Neuronal stem cell (in vitro differentiated cells): Measurements from ENCODE around the gene ARIH2.

Experiments used
- DNase-seq: peaks from one replicate; pipeline ENCODE4 v3.0.0-alpha.2; 2013; ENCODE audit warnings: low spot score
- H2AFZ ChIP-seq: one replicate; pipeline ENCODE4 v1.6.1; 2013; ENCODE audit warnings: mild to moderate bottlenecking, low read length, inconsistent platforms
- H2AK5ac ChIP-seq: 2 replicates; pipeline ENCODE4 v1.6.1; 2013; ENCODE audit warnings: low read depth, mild to moderate bottlenecking, inconsistent platforms, low read length, moderate library complexity, mixed read lengths
- H2BK120ac ChIP-seq: 2 replicates; pipeline ENCODE4 v1.6.1; 2013; ENCODE audit warnings: low read depth, mild to moderate bottlenecking, inconsistent platforms, low read length, moderate library complexity, mixed read lengths
- H2BK12ac ChIP-seq: one replicate; pipeline ENCODE4 v1.6.1; 2013; ENCODE audit warnings: low read length, inconsistent platforms
- H2BK15ac ChIP-seq: 2 replicates; pipeline ENCODE4 v1.6.1; 2013; ENCODE audit warnings: mild to moderate bottlenecking, low read length, inconsistent platforms, mixed read lengths
- H2BK5ac ChIP-seq: one replicate; pipeline ENCODE4 v1.6.1; 2013; ENCODE audit warnings: inconsistent platforms, mild to moderate bottlenecking, low read length, moderate library complexity
- H3K14ac ChIP-seq: one replicate; pipeline ENCODE4 v1.6.1; 2013; ENCODE audit warnings: low read length, inconsistent platforms
- H3K18ac ChIP-seq: 2 replicates; pipeline ENCODE4 v1.6.1; 2013; ENCODE audit warnings: low read length, inconsistent platforms
- H3K23ac ChIP-seq: 2 replicates; pipeline ENCODE4 v1.6.1; 2013; ENCODE audit warnings: low read depth, mild to moderate bottlenecking, mixed read lengths, low read length, inconsistent platforms; ENCODE audit not compliant: poor library complexity
- H3K27ac ChIP-seq: replicated peaks from 3 replicates; pipeline ENCODE4 v1.5.1; 2013; ENCODE audit warnings: low read length, inconsistent platforms
- H3K27me3 ChIP-seq, 3 experiments: 2 replicates each; pipeline ENCODE4 v1.6.1; 2013; ENCODE audit warnings: low read length in 3 of 3, mild to moderate bottlenecking in 2 of 3, inconsistent platforms in 1 of 3, low read depth in 1 of 3, mixed read lengths in 1 of 3, moderate library complexity in 1 of 3; ENCODE audit not compliant: control insufficient read depth in 3 of 3, insufficient read depth in 3 of 3
- H3K36me3 ChIP-seq, 2 donors: replicated peaks in 1 of 2; 2 replicates each; pipeline ENCODE4 v1.6.1; 2013; ENCODE audit warnings: low read length in 2 of 2; ENCODE audit not compliant: control insufficient read depth in 2 of 2, insufficient read depth in 2 of 2
- H3K4ac ChIP-seq: 2 replicates; pipeline ENCODE4 v1.6.1; 2013; ENCODE audit warnings: inconsistent platforms, mild to moderate bottlenecking, low read length, moderate library complexity
- H3K4me1 ChIP-seq, 2 donors: 1 replicate in 1 of 2; 2 replicates in 1 of 2; pipeline ENCODE4 v1.6.1; 2013; ENCODE audit warnings: low read length in 2 of 2, low read depth in 1 of 2; ENCODE audit not compliant: control insufficient read depth in 2 of 2, insufficient read depth in 1 of 2
- H3K4me2 ChIP-seq: one replicate; pipeline ENCODE4 v1.6.1; 2013; ENCODE audit warnings: mild to moderate bottlenecking, low read length, inconsistent platforms; ENCODE audit not compliant: insufficient read depth, poor library complexity, severe bottlenecking
- H3K4me3 ChIP-seq, 2 donors: 2 replicates each; pipeline ENCODE4 v1.5.1; 2013; ENCODE audit warnings: low read length in 2 of 2, mild to moderate bottlenecking in 2 of 2, inconsistent platforms in 1 of 2, moderate library complexity in 1 of 2
- H3K79me1 ChIP-seq: one replicate; pipeline ENCODE4 v1.6.1; 2013; ENCODE audit warnings: low read depth, mild to moderate bottlenecking, inconsistent platforms, low read length, moderate library complexity
- H3K9ac ChIP-seq: one replicate; pipeline ENCODE4 v1.6.1; 2013; ENCODE audit warnings: mild to moderate bottlenecking, low read depth, low read length, inconsistent platforms; ENCODE audit not compliant: poor library complexity
- H3K9me3 ChIP-seq, 2 donors: replicated peaks in 1 of 2; 2 replicates each; pipeline versions ENCODE3 to v1.6.1; 2013; ENCODE audit warnings: low read length in 2 of 2, mild to moderate bottlenecking in 2 of 2, inconsistent platforms in 1 of 2, low read depth in 1 of 2, mixed read lengths in 1 of 2, moderate library complexity in 1 of 2; ENCODE audit not compliant: control insufficient read depth in 2 of 2, insufficient read depth in 1 of 2
- H4K8ac ChIP-seq: one replicate; pipeline ENCODE4 v1.6.1; 2013; ENCODE audit warnings: low read depth, mild to moderate bottlenecking, inconsistent platforms, low read length, moderate library complexity
- H4K91ac ChIP-seq: one replicate; pipeline ENCODE4 v1.6.1; 2013; ENCODE audit warnings: low read length, low read depth, mild to moderate bottlenecking, inconsistent platforms; ENCODE audit not compliant: poor library complexity
- WGBS, 2 donors: extraction: QIAGEN DNeasy Blood & Tissue Kit; methylation state at CpG; one replicate each; pipeline ENCODE4 v1.1.7; 2013; ENCODE audit warnings: missing lambda C conversion rate in 2 of 2, mixed read lengths in 1 of 2; ENCODE audit not compliant: insufficient read length in 2 of 2, insufficient replicate concordance in 1 of 2; ENCODE audit errors: extremely low coverage in 2 of 2; 5-methylcytosine and 5-hydroxymethylcytosine counted together

The ARIH2 gene

DNA sequence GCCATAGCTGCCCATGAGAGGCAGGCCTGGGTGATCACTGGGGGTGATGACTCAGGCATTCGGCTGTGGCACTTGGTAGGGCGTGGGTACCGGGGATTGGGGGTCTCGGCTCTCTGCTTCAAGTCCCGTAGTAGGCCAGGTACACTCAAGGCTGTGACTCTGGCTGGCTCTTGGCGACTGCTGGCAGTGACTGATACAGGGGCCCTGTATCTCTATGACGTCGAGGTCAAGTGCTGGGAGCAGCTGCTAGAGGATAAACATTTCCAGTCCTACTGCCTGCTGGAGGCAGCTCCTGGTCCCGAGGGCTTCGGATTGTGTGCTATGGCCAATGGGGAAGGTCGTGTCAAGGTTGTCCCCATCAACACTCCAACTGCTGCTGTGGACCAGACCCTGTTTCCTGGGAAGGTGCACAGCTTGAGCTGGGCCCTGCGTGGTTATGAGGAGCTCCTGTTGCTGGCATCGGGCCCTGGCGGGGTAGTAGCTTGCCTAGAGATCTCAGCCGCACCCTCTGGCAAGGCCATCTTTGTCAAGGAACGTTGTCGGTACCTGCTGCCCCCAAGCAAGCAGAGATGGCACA is 93.9 kb downstream of the ARIH2 start:
- Histone ChIP-seq H2BK15ac (no peak overlapping the region), H3K4ac (no peak overlapping the region), H2BK5ac (no peak overlapping the region), H3K79me1 (peaks cover 32% of the 10 kb centered on the region), H4K91ac (no peak overlapping the region), H3K4me3 (no peak overlapping the region), H3K27me3 (no peaks in the 10 kb centered on the region), H2AK5ac (no peak overlapping the region), H4K8ac (peak overlapping the region; percentile 30), H2BK12ac (no peak overlapping the region), H3K14ac (no peak overlapping the region), H3K4me2 (no peak overlapping the region), H3K9me3 (no peaks in the 10 kb centered on the region), H3K18ac (no peak overlapping the region), H3K27ac (no peak overlapping the region), H2AFZ (no peak overlapping the region), H3K23ac (no peak overlapping the region), H3K4me1 (peaks cover 10% of the 10 kb centered on the region in 2 donors), H2BK120ac (no peak overlapping the region), H3K36me3 (peaks cover 57 to 85% of the 10 kb centered on the region in 2 donors), H3K9ac (no peak overlapping the region)
- no CpG with 5 or more reads among the region's 17 CpGs for WGBS, 2 donors
- DNase-seq, result no peak

- Histone ChIP-seq H3K14ac (no peak overlapping the region), H4K91ac (no peak overlapping the region), H3K4me2 (no peak overlapping the region), H3K27me3 (no peaks in the 10 kb centered on the region), H2BK120ac (no peak overlapping the region), H3K23ac (no peak overlapping the region), H2BK5ac (no peak overlapping the region), H3K18ac (no peak overlapping the region), H3K4me3 (peak overlapping the region in 1 of 2 donors; percentile 38), H2AK5ac (no peak overlapping the region), H3K9me3 (no peaks in the 10 kb centered on the region), H2BK12ac (no peak overlapping the region), H2AFZ (no peak overlapping the region), H3K36me3 (peaks cover 57 to 83% of the 10 kb centered on the region in 2 donors), H3K4me1 (peaks cover 11% of the 10 kb centered on the region in 2 donors), H3K79me1 (peaks cover 30% of the 10 kb centered on the region), H3K4ac (no peak overlapping the region), H2BK15ac (no peak overlapping the region), H3K27ac (no peak overlapping the region), H3K9ac (peak overlapping the region; percentile 47), H4K8ac (no peak overlapping the region)
- DNase-seq, result no peak
- WGBS, 2 donors, result no CpG with 5 or more reads among the region's 19 CpGs
Observed at GRCh38 chr3:49013113-49013737, 94.6 kb downstream of the ARIH2 start.

DNA sequence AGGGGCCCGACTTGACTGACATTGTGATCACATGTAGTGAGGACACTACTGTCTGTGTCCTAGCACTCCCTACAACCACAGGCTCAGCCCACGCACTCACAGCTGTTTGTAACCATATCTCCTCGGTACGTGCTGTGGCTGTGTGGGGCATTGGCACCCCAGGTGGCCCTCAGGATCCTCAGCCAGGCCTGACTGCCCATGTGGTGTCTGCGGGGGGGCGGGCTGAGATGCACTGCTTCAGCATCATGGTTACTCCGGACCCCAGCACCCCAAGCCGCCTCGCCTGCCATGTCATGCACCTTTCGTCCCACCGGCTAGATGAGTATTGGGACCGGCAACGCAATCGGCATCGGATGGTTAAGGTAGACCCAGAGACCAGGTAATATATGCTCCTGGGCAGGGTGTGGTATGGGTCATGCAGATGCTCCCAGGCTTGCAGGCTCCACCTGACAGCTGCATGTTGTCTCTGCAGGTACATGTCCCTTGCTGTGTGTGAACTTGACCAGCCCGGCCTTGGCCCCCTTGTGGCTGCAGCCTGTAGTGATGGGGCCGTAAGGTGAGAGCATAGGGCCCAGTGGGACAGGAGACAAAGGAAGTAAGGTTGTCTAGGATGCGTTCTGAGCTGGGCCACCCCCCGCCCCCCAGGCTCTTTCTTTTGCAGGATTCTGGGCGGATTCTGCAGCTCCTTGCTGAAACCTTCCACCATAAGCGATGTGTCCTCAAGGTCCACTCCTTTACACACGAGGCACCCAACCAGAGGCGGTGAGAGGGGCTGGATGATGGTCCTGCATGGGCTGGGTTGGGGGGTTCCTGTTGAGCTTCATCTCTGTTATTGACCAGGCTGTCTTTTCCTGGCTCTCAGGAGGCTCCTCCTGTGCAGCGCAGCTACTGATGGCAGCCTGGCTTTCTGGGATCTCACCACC is 95.4 kb downstream of the ARIH2 start:
- Histone ChIP-seq H4K8ac (no peak overlapping the region), H3K27ac (no peak overlapping the region), H3K23ac (peak overlapping the region; percentile 31), H4K91ac (no peak overlapping the region), H3K9me3 (no peaks in the 10 kb centered on the region), H2AFZ (no peak overlapping the region), H3K14ac (no peak overlapping the region), H3K4me3 (peak overlapping the region in 1 of 2 donors; percentile 38), H3K18ac (no peak overlapping the region), H2AK5ac (no peak overlapping the region), H2BK15ac (no peak overlapping the region), H3K36me3 (peaks cover 57 to 76% of the 10 kb centered on the region in 2 donors), H3K27me3 (no peaks in the 10 kb centered on the region), H3K4ac (no peak overlapping the region), H2BK12ac (no peak overlapping the region), H3K79me1 (peaks cover 29% of the 10 kb centered on the region), H2BK120ac (no peak overlapping the region), H3K9ac (peak overlapping the region; percentile 45), H3K4me1 (peaks cover 7 to 8% of the 10 kb centered on the region in 2 donors), H2BK5ac (no peak overlapping the region), H3K4me2 (no peak overlapping the region)
- DNase-seq, result no peak
- no CpG with 5 or more reads among the region's 24 CpGs for WGBS, 2 donors

DNA sequence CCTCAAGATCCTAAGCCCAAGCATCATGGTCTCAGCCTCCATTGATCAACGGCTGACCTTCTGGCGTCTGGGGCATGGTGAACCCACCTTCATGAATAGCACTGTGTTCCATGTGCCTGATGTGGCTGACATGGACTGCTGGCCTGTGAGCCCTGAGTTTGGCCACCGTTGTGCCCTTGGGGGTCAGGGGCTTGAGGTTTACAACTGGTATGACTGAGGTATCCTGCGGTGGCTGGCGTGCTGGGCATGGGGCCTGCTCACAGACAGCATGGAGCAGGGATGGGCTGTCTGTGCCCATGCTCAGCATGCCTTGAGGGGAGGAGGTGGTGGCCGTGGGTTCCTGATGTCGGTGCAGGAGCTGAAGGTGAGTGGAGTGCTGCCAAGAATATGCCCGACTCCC is 96.4 kb downstream of the ARIH2 start:
- H3K9ac ChIP-seq, result no peak overlapping the region

More for the DNA sequence above, 96.4 kb downstream of the ARIH2 start:
- Histone ChIP-seq H4K91ac (peak overlapping the region; percentile 64), H4K8ac (no peak overlapping the region), H2BK5ac (no peak overlapping the region), H3K4me2 (no peak overlapping the region), H3K4me1 (peaks cover 10 to 11% of the 10 kb centered on the region in 2 donors), H2BK15ac (no peak overlapping the region), H3K14ac (no peak overlapping the region), H2AK5ac (no peak overlapping the region), H2BK120ac (no peak overlapping the region), H2BK12ac (no peak overlapping the region), H3K36me3 (peaks cover 55 to 65% of the 10 kb centered on the region in 2 donors), H3K4ac (no peak overlapping the region), H3K4me3 (no peak overlapping the region), H3K23ac (peak overlapping the region; percentile 65), H3K79me1 (peaks cover 31% of the 10 kb centered on the region), H3K18ac (no peak overlapping the region), H3K9me3 (no peaks in the 10 kb centered on the region), H3K27me3 (no peaks in the 10 kb centered on the region), H2AFZ (no peak overlapping the region), H3K27ac (no peak overlapping the region)
- WGBS, 2 donors, result no CpG with 5 or more reads among the region's 8 CpGs
- no peak for DNase-seq
